Keratinocyte (primary cell): ENCODE results near the gene EXOSC5. TPM values are rescaled to one million over a fixed set of nuclear protein-coding genes. Genes with fewer than 3 reads are reported as not detected.
"Not testable (repeated sequence)": the region's sequence is repeated elsewhere in the genome, so short reads cannot be mapped to it uniquely, and the experiment has no call there.

Source experiments
- DNase-seq: peaks from one replicate; pipeline ENCODE4 v3.0.0-alpha.2; 2011; ENCODE audit warnings: low read depth, missing footprints, low spot score
- FAIRE-seq: peaks from 2 replicates; lab custom pipeline; 2011; peaks lifted over from hg19 to GRCh38; lab: Jason Lieb, UNC
- H2AFZ ChIP-seq: 2 replicates; pipeline ENCODE4 v1.6.0; 2012; ENCODE audit warnings: low read length, control low read depth, inconsistent platforms; ENCODE audit not compliant: control insufficient read depth
- H3K27ac ChIP-seq: 2 replicates; pipeline ENCODE4 v1.5.1; 2011; ENCODE audit warnings: low read length; ENCODE audit not compliant: control insufficient read depth, insufficient read depth
- H3K27me3 ChIP-seq: 3 replicates; pipeline ENCODE4 v1.6.0; 2011; ENCODE audit warnings: low read length; ENCODE audit not compliant: control insufficient read depth, insufficient read depth; ENCODE audit errors: extremely low read depth
- H3K36me3 ChIP-seq, 2 experiments: 2 replicates in 1 of 2; 3 replicates in 1 of 2; pipeline ENCODE4 v1.5.1; 2011; ENCODE audit warnings: low read length in 2 of 2, mild to moderate bottlenecking in 1 of 2; ENCODE audit not compliant: control insufficient read depth in 2 of 2, insufficient read depth in 2 of 2; ENCODE audit errors: extremely low read depth in 1 of 2
- H3K4me1 ChIP-seq: 3 replicates; pipeline ENCODE4 v1.5.1; 2011; ENCODE audit warnings: low read length; ENCODE audit not compliant: control insufficient read depth, insufficient read depth; ENCODE audit errors: extremely low read depth
- H3K4me2 ChIP-seq: 3 replicates; pipeline ENCODE4 v1.6.0; 2011; ENCODE audit warnings: low read depth, low read length; ENCODE audit not compliant: control insufficient read depth, insufficient read depth; ENCODE audit errors: extremely low read depth
- H3K4me3 ChIP-seq, 3 experiments: fragments of 200-600 bp in 1 of 3; sonication (generic) in 1 of 3; 2 replicates in 2 of 3; 3 replicates in 1 of 3; pipeline ENCODE4 v1.5.1; 2011 to 2016; ENCODE audit warnings: low read length in 3 of 3, mild to moderate bottlenecking in 3 of 3, control low read depth in 2 of 3, inconsistent platforms in 1 of 3, low read depth in 1 of 3, mixed read lengths in 1 of 3, mixed run types in 1 of 3, moderate library complexity in 1 of 3; ENCODE audit not compliant: control insufficient read depth in 2 of 3, insufficient read depth in 2 of 3; ENCODE audit errors: extremely low read depth in 1 of 3
- H3K79me2 ChIP-seq: 2 replicates; pipeline ENCODE4 v1.6.0; 2012; ENCODE audit warnings: low read length; ENCODE audit not compliant: control insufficient read depth, insufficient read depth
- H3K9ac ChIP-seq: 3 replicates; pipeline ENCODE4 v1.6.0; 2011; ENCODE audit warnings: low read length; ENCODE audit not compliant: control insufficient read depth, insufficient read depth; ENCODE audit errors: extremely low read depth
- H3K9me1 ChIP-seq: 3 replicates; pipeline ENCODE4 v1.6.0; 2011; ENCODE audit warnings: low read length; ENCODE audit not compliant: control insufficient read depth, insufficient read depth; ENCODE audit errors: extremely low read depth
- H3K9me3 ChIP-seq: 2 replicates; pipeline ENCODE4 v1.5.1; 2012; ENCODE audit warnings: low read depth, low read length; ENCODE audit not compliant: control insufficient read depth
- H4K20me1 ChIP-seq: 3 replicates; pipeline ENCODE4 v1.6.0; 2011; ENCODE audit warnings: low read length; ENCODE audit not compliant: control insufficient read depth, insufficient read depth; ENCODE audit errors: extremely low read depth
- CTCF ChIP-seq, 3 experiments: IDR thresholded peaks in 1 of 3; conservative IDR thresholded peaks in 1 of 3; optimal IDR thresholded peaks in 1 of 3; 2 replicates in 2 of 3; 3 replicates in 1 of 3; pipeline versions ENCODE3 to v1.5.1; 2011; ENCODE audit warnings: low read length in 3 of 3, mild to moderate bottlenecking in 3 of 3, moderate library complexity in 2 of 3, control low read depth in 1 of 3, inconsistent platforms in 1 of 3; ENCODE audit not compliant: insufficient read depth in 2 of 3; ENCODE audit errors: extremely low read depth in 1 of 3
- EZH2 ChIP-seq: IDR thresholded peaks from one replicate; pipeline ENCODE4 v1.6.1; 2012; ENCODE audit warnings: inconsistent platforms, mild to moderate bottlenecking, low read length, moderate library complexity
- dilution Hi-C: fragments of 300-500 bp; cut with MboI; formaldehyde crosslinking; loops from one replicate; pipeline ENCODE4 v1.7.0; 2020; ENCODE audit warnings: low sequenced_read_pairs; ENCODE audit not compliant: extremely low pct_ligation_motif_present
- polyA plus RNA-seq, 5 experiments: library from polyadenylated mRNA; depleted of rRNA in 3 of 5; stranded (reverse) in 3 of 5; stranded (forward) in 1 of 5; unstranded in 1 of 5; fragments of >200 nt; gene quantifications; 1 replicate in 1 of 5; 2 replicates in 3 of 5; 3 replicates in 1 of 5; pipeline versions ENCODE4 v1.2.1 to v1.2.3, GENCODE V29; 2011 to 2012; ENCODE audit warnings: missing spikeins in 2 of 5, low read depth in 1 of 5, low replicate concordance in 1 of 5

EXOSC5 gene
- polyA plus RNA-seq, 1 donor (not counting 4 experiments of a cell fraction or from before 2014, with no cell fraction given): 12.5 TPM

- H3K4me1 ChIP-seq: peaks cover 21% of the 10 kb centered on the region
- dilution Hi-C loops: no loop called here
Measured at GRCh38 chr19:41372501-41372900, 24.7 kb downstream of the EXOSC5 start.

GRCh38 chr19:41371541-41371940 lies 25.6 kb downstream of the EXOSC5 start:
- Histone ChIP-seq H3K4me3 (no peak overlapping the region), H2AFZ (no peak overlapping the region), H4K20me1 (no peaks in the 10 kb centered on the region), H3K9me1 (no peaks in the 10 kb centered on the region), H3K79me2 (peaks cover 2% of the 10 kb centered on the region), H3K9ac (no peak overlapping the region), H3K27me3 (no peaks in the 10 kb centered on the region), H3K9me3 (no peaks in the 10 kb centered on the region), H3K4me2 (no peak overlapping the region), H3K27ac (no peak overlapping the region), H3K4me1 (peaks cover 18% of the 10 kb centered on the region), H3K36me3 (no peaks in the 10 kb centered on the region)
- dilution Hi-C loops: no loop called here
- no peak for TF ChIP-seq CTCF (optimal IDR thresholded peaks at IDR 0.05 in 1 of 3, IDR thresholded peaks at IDR 0.05 in 1 of 3, conservative IDR thresholded peaks at IDR 0.05 in 1 of 3; ENCODE audit: extremely low read depth in 1 of 3, insufficient read depth in 2 of 3, low read length in 3 of 3)
- TF ChIP-seq EZH2: no peak
- FAIRE-seq (no peak), DNase-seq (no peak)

More at GRCh38 chr19:41372501-41372900, 24.7 kb downstream of the EXOSC5 start:
- no peak overlapping the region for H3K4me3 ChIP-seq
- no peaks in the 10 kb centered on the region for H4K20me1 ChIP-seq
- TF ChIP-seq EZH2: no peak
- H3K4me2 ChIP-seq: no peak overlapping the region
- no peak overlapping the region for H3K9ac ChIP-seq
- H3K36me3 ChIP-seq: no peaks in the 10 kb centered on the region
- H3K27me3 ChIP-seq: no peaks in the 10 kb centered on the region
- DNase-seq: no peak
- no peak overlapping the region for H2AFZ ChIP-seq
- H3K9me1 ChIP-seq: no peaks in the 10 kb centered on the region
- H3K9me3 ChIP-seq: no peaks in the 10 kb centered on the region
- H3K79me2 ChIP-seq: peaks cover 2% of the 10 kb centered on the region
- no peak overlapping the region for H3K27ac ChIP-seq
- no peak for FAIRE-seq

GRCh38 chr19:41371119-41371518 lies 26.0 kb downstream of the EXOSC5 start:
- H3K9ac ChIP-seq, H3K4me3 ChIP-seq, DNase-seq, H3K36me3 ChIP-seq, dilution Hi-C loops, FAIRE-seq, H3K9me1 ChIP-seq, H3K79me2 ChIP-seq, H3K27me3 ChIP-seq, H3K4me2 ChIP-seq, H3K27ac ChIP-seq, H2AFZ ChIP-seq, H3K9me3 ChIP-seq, H4K20me1 ChIP-seq: not testable (repeated sequence)
- H3K4me1 ChIP-seq: peaks cover 14% of the 10 kb centered on the region
